OCI-LY7 (cell line): ENCODE measurements around the gene MACROD2. TPM values are rescaled to one million over a fixed set of nuclear protein-coding genes. Genes with fewer than 3 reads are reported as not detected.

Experiments
- BruUV-seq: library from RNA; stranded (reverse); fragments of 400-500 nt; replicated peaks from 2 replicates; lab custom pipeline; 2021; lab: Mats Ljungman, UMichigan
- CTCF ChIA-PET: fragments of 300-600 bp; sonication (Branson Sonifier 250); formaldehyde crosslinking; loops from one replicate; lab custom pipeline; 2022; ENCODE audit warnings: antibody characterized with exemption; ENCODE audit not compliant: unreplicated experiment; lab: Charles Lee
- POLR2A ChIA-PET: fragments of 300-600 bp; sonication (Branson Sonifier 250); formaldehyde crosslinking; loops from one replicate; lab custom pipeline; 2022; ENCODE audit warnings: antibody characterized with exemption; lab: Charles Lee
- DNase-seq: peaks from one replicate; pipeline ENCODE4 v3.0.0-alpha.2; 2015; ENCODE audit warnings: low spot score
- H2AFZ ChIP-seq: fragments of 200-600 bp; sonication (generic), shearing (Covaris generic); 2 replicates; pipeline ENCODE4 v1.6.1; 2014; ENCODE audit warnings: mild to moderate bottlenecking, antibody characterized with exemption, low read length, moderate library complexity
- H3K27ac ChIP-seq: fragments of 200-600 bp; sonication (generic); 2 replicates; pipeline ENCODE4 v1.5.1; 2014; ENCODE audit warnings: mixed run types, low read depth, mild to moderate bottlenecking, moderate library complexity, low read length, inconsistent platforms; ENCODE audit not compliant: poor library complexity, severe bottlenecking
- H3K36me3 ChIP-seq: fragments of 200-600 bp; sonication (generic); 2 replicates; pipeline ENCODE4 v1.6.1; 2014; ENCODE audit warnings: mild to moderate bottlenecking, antibody characterized with exemption, low read length, moderate library complexity, mixed read lengths; ENCODE audit not compliant: insufficient read depth
- H3K4me1 ChIP-seq: fragments of 200-600 bp; sonication (generic); 2 replicates; pipeline ENCODE4 v1.5.1; 2014; ENCODE audit warnings: mild to moderate bottlenecking, low read length; ENCODE audit not compliant: insufficient read depth, poor library complexity, severe bottlenecking
- H3K4me2 ChIP-seq: fragments of 200-600 bp; sonication (generic); 2 replicates; pipeline ENCODE4 v1.6.1; 2014; ENCODE audit warnings: mild to moderate bottlenecking, low read length
- H3K4me3 ChIP-seq: fragments of 200-600 bp; sonication (generic); 2 replicates; pipeline ENCODE4 v1.5.1; 2014; ENCODE audit warnings: mild to moderate bottlenecking, low read depth, low read length; ENCODE audit not compliant: poor library complexity, severe bottlenecking
- H3K79me2 ChIP-seq: fragments of 200-600 bp; sonication (generic); 2 replicates; pipeline ENCODE4 v1.6.1; 2016; ENCODE audit warnings: low read depth, mild to moderate bottlenecking, low read length, moderate library complexity, mixed read lengths; ENCODE audit not compliant: insufficient read depth
- H3K9me2 ChIP-seq: fragments of 200-600 bp; sonication (generic); 2 replicates; pipeline ENCODE4 v1.6.1; 2016; ENCODE audit warnings: mild to moderate bottlenecking, low read length, mixed read lengths; ENCODE audit not compliant: insufficient read depth
- H3K9me3 ChIP-seq: fragments of 200-600 bp; sonication (generic); 2 replicates; pipeline ENCODE4 v1.6.1; 2014; ENCODE audit warnings: mild to moderate bottlenecking, mixed run types, low read length, mixed read lengths
- H4K20me1 ChIP-seq: fragments of 200-600 bp; sonication (generic); 2 replicates; pipeline ENCODE4 v1.6.1; 2014; ENCODE audit warnings: mild to moderate bottlenecking, antibody characterized with exemption, low read length, moderate library complexity, mixed read lengths; ENCODE audit not compliant: insufficient read depth
- EZH2phosphoT487 ChIP-seq: fragments of 200-600 bp; sonication (generic); IDR thresholded peaks from 2 replicates; pipeline ENCODE4 v1.6.1; 2018; ENCODE audit warnings: low read depth, borderline replicate concordance, mild to moderate bottlenecking, mixed run types, antibody characterized with exemption, low read length, moderate library complexity, mixed read lengths
- intact Hi-C: fragments of 100-400 bp; cut with micrococcal nuclease; formaldehyde crosslinking; loops from one replicate; pipeline ENCODE4 v1.10.0; 2022; ENCODE audit not compliant: unreplicated experiment
- total RNA-seq, 2 experiments: library from RNA; depleted of rRNA in 1 of 2; stranded (reverse); fragments of >200 nt in 1 of 2; shearing (Covaris generic) in 1 of 2; gene quantifications; 2 replicates each; pipeline ENCODE4 v1.2.3, GENCODE V29; 2014 to 2022
- TF ChIP-seq, protein P1 (sequence below): fragments of 200-600 bp; sonication (generic); conservative IDR thresholded peaks from 2 replicates; pipeline ENCODE4 v1.5.1; 2014; ENCODE audit warnings: mild to moderate bottlenecking, antibody characterized with exemption, low read length, moderate library complexity, mixed read lengths

Gene MACROD2
- total RNA-seq, 2 experiments from 2014 or later = 0.09 to 4.5 TPM

DNA sequence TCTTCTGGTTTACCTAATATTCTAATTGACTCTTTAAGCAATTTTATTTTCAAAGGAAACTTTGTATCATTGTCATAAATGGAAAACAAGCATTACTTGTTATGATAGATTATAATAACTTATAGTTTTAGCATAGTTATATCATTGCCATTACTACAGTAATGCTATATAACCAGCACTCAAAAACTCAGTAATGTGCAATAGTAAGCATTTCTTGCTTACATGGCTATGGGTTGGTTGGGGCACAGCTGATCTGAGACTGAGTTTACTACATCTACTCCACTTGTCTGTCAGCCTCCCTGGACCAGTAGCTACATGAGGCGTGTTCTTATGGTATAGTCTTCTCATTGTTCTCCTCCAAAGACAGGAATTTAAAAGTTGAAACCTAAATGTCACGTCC lies 1427.7 kb downstream of the MACROD2 start:
- Histone ChIP-seq H4K20me1 (no peaks in the 10 kb centered on the region), H3K4me2 (no peak overlapping the region), H3K4me3 (no peak overlapping the region), H2AFZ (no peak overlapping the region), H3K9me3 (no peaks in the 10 kb centered on the region), H3K4me1 (no peaks in the 10 kb centered on the region), H3K27ac (no peak overlapping the region), H3K9me2 (no peaks in the 10 kb centered on the region), H3K36me3 (no peaks in the 10 kb centered on the region), H3K79me2 (no peaks in the 10 kb centered on the region)
- no peak for DNase-seq
- TF ChIP-seq, protein P1, sequence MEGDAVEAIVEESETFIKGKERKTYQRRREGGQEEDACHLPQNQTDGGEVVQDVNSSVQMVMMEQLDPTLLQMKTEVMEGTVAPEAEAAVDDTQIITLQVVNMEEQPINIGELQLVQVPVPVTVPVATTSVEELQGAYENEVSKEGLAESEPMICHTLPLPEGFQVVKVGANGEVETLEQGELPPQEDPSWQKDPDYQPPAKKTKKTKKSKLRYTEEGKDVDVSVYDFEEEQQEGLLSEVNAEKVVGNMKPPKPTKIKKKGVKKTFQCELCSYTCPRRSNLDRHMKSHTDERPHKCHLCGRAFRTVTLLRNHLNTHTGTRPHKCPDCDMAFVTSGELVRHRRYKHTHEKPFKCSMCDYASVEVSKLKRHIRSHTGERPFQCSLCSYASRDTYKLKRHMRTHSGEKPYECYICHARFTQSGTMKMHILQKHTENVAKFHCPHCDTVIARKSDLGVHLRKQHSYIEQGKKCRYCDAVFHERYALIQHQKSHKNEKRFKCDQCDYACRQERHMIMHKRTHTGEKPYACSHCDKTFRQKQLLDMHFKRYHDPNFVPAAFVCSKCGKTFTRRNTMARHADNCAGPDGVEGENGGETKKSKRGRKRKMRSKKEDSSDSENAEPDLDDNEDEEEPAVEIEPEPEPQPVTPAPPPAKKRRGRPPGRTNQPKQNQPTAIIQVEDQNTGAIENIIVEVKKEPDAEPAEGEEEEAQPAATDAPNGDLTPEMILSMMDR = no peak
- no peak for TF ChIP-seq EZH2phosphoT487
- no TSS peak for BruUV-seq
- ChIA-PET CTCF (no interaction called here), POLR2A (no interaction called here)
- intact Hi-C loops = no loop called here

DNA sequence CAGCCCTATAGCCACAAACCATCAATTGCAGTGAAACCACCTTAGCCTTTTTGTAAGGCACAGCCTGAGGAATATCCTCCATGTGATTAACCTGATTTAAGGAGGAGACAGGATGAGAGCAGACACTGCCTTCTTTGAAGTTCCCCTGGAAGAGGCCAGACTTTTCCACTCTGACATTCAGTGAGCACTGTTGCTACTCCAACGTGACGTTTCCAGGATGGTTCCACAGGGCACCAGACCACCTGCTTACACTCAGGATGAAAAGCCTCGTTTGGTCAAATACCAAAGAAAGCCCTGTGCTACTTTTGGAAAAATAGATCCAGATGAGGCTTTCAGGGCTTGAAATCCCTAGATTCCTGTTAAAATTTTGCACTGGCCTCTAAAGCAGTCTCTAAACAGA lies 1444.2 kb downstream of the MACROD2 start:
- DNase-seq = no peak
- Histone ChIP-seq H3K9me2 (no peaks in the 10 kb centered on the region), H3K4me2 (no peak overlapping the region), H4K20me1 (no peaks in the 10 kb centered on the region), H3K9me3 (no peaks in the 10 kb centered on the region), H2AFZ (no peak overlapping the region), H3K4me3 (no peak overlapping the region), H3K36me3 (no peaks in the 10 kb centered on the region), H3K27ac (no peak overlapping the region), H3K79me2 (no peaks in the 10 kb centered on the region), H3K4me1 (no peaks in the 10 kb centered on the region)
- CTCF ChIA-PET = no interaction called here
- intact Hi-C loops = no loop called here
- POLR2A ChIA-PET = no interaction called here
- TF ChIP-seq, protein P1 = no peak
- no peak for TF ChIP-seq EZH2phosphoT487
- BruUV-seq = no TSS peak

DNA sequence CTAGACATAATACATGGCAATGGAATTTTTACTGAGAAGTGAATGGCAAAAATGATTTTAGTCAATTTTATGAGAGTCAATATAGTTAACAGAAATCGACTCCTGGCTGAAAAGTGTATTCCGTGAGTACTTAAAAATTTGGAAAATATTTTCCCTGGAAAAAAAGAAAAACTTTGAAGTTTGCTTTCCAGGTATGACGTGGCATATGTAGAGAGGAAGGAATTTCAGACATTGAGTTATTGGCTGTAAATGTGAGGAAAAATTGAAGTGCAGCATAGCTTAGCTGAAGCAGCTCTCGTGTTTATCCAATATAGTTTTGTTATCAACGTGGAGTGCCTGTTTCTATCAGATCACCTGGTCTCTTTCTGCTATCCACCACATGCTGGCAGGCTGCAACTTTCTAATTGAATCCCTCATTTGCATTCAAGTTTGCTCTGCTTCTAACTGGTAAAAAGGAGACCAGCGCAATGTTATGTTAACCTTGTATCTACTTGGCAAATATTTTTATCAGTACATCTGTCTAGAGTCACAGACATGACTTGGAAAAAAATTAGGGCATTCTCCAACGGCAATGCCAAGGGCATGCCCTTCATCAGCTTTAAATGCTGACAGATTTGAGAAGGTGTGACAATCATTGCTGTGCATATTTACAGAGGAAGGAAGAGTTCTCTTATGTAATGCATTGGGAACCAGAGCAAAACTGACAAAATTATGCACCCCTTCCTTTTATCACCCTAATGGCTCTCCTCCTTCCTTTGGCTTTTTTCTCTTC lies 1444.9 kb downstream of the MACROD2 start:
- no peak overlapping the region for H3K4me2 ChIP-seq
- CTCF ChIA-PET = no interaction called here
- H3K27ac ChIP-seq = no peak overlapping the region
- no peaks in the 10 kb centered on the region for H3K9me2 ChIP-seq
- H3K9me3 ChIP-seq = no peaks in the 10 kb centered on the region
- H3K4me1 ChIP-seq = no peaks in the 10 kb centered on the region
- TF ChIP-seq, protein P1 = no peak
- TF ChIP-seq EZH2phosphoT487 = no peak
- no peaks in the 10 kb centered on the region for H3K79me2 ChIP-seq
- no peak overlapping the region for H3K4me3 ChIP-seq
- no peak overlapping the region for H2AFZ ChIP-seq
- no peaks in the 10 kb centered on the region for H4K20me1 ChIP-seq
- POLR2A ChIA-PET = no interaction called here
- DNase-seq = no peak
- no peaks in the 10 kb centered on the region for H3K36me3 ChIP-seq
- BruUV-seq = no TSS peak
- intact Hi-C loops = no loop called here
